ENCODE measurements around the gene ELOA.

DNA sequence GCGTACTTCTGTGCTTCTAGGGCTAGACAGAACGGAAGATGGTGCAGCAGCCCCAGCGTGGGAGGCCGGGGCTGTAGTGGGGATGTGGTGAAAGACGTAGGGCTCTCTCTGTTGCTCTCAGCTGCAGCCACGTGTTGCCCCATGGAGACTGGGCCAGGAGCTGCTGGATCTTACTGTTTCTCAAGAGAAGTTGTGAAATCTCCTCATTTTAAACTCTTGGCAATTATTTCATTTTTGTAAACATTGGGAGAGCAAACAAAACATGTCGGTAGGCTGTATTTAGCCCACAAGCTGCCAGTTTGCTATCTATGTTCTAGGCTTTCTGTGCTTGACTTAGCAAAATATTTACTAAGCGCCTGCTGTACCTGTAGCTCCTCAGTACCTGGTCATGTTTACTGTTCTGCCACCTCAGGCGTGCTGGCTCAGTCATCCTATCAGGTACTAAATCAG lies 15.9 kb upstream of the ELOA start:
- TF ChIP-seq, protein P1, sequence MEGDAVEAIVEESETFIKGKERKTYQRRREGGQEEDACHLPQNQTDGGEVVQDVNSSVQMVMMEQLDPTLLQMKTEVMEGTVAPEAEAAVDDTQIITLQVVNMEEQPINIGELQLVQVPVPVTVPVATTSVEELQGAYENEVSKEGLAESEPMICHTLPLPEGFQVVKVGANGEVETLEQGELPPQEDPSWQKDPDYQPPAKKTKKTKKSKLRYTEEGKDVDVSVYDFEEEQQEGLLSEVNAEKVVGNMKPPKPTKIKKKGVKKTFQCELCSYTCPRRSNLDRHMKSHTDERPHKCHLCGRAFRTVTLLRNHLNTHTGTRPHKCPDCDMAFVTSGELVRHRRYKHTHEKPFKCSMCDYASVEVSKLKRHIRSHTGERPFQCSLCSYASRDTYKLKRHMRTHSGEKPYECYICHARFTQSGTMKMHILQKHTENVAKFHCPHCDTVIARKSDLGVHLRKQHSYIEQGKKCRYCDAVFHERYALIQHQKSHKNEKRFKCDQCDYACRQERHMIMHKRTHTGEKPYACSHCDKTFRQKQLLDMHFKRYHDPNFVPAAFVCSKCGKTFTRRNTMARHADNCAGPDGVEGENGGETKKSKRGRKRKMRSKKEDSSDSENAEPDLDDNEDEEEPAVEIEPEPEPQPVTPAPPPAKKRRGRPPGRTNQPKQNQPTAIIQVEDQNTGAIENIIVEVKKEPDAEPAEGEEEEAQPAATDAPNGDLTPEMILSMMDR (conservative IDR thresholded peaks at IDR 0.05 in 1 of 2, IDR thresholded peaks at IDR 0.05 in 1 of 2; ENCODE audit: extremely low read depth in 1 of 2, insufficient read depth in 1 of 2, low read depth in 1 of 2, low read length in 2 of 2) = no peak
- TF ChIP-seq EZH2 (IDR thresholded peaks at IDR 0.05; ENCODE audit: borderline replicate concordance, low read length) = no peak

Data from mammary epithelial cell (primary cell).